ENCODE data around the gene SPON1. TPM values are rescaled to one million over a fixed set of nuclear protein-coding genes. Genes with fewer than 3 reads are reported as not detected.

SPON1 gene
- total and polyA plus RNA-seq, 2 of the 8 experiments (the other 6 are each of a cell fraction or from before 2014, with no cell fraction given): 1.5 to 5.4 TPM

- H3K4me1 ChIP-seq (replicated peaks in 1 of 4; ENCODE audit: control insufficient read depth in 3 of 4, insufficient read depth in 4 of 4, low read length in 3 of 4): peaks cover 5 to 36% (median 20%) of the 10 kb centered on the region in 4 experiments
- no peak overlapping the region for H4K91ac ChIP-seq (replicated peaks; ENCODE audit: insufficient read length, low read length)
- no peaks in the 10 kb centered on the region for H3K79me2 ChIP-seq (ENCODE audit: control insufficient read depth in 1 of 2, insufficient read depth in 2 of 2, low read length in 2 of 2)
- no peak overlapping the region for H2AK5ac ChIP-seq (ENCODE audit: low read depth, low read length)
- H2BK15ac ChIP-seq (ENCODE audit: low read length): no peak overlapping the region
- FAIRE-seq: no peak
- H2BK20ac ChIP-seq (ENCODE audit: low read length): no peak overlapping the region
- WGBS, 2 experiments (ENCODE audit: extremely low coverage in 1 of 2, insufficient coverage in 1 of 2, insufficient read length in 1 of 2, insufficient replicate concordance in 2 of 2, low coverage in 1 of 2, low lambda C conversion rate in 2 of 2, missing lambda C conversion rate in 1 of 2): 32% methylated on average over 3 of the region's 3 CpGs; no CpG with 5 or more reads in 1 of the 2 experiments
- no peak overlapping the region for H2AFZ ChIP-seq (ENCODE audit: low read length)
- peaks cover 36 to 56% (median 49%) of the 10 kb centered on the region in 4 experiments for H3K27me3 ChIP-seq (replicated peaks in 1 of 4; ENCODE audit: control insufficient read depth in 3 of 4, extremely low read depth in 1 of 4, insufficient read depth in 3 of 4, low read length in 3 of 4)
- no peaks in the 10 kb centered on the region for H3K79me1 ChIP-seq (ENCODE audit: low read depth, low read length)
- H3K14ac ChIP-seq (ENCODE audit: insufficient read length): no peak overlapping the region
- no peak overlapping the region for H3K18ac ChIP-seq (ENCODE audit: extremely low read depth, low read length)
- no peaks in the 10 kb centered on the region; a peak in 1 of 8 replicates for H3K36me3 ChIP-seq (ENCODE audit: control insufficient read depth in 2 of 4, insufficient read depth in 4 of 4, low read length in 3 of 4)
- CTCF ChIA-PET (ENCODE audit: partially characterized antibody): interaction anchor here (1.5 to 2.6 kb wide), 2 partner anchors 9 to 190 kb away, joined by 5 to 13 read pairs; no protein-coding TSS in a partner anchor
- H3K27ac ChIP-seq (ENCODE audit: low read depth, low read length): no peak overlapping the region
- no peak overlapping the region for H3K4ac ChIP-seq (replicated peaks; ENCODE audit: insufficient read length, low read depth, low read length)
- H4K5ac ChIP-seq (ENCODE audit: insufficient read length, low read depth, low read length): no peak overlapping the region
- TF ChIP-seq YY1 (IDR thresholded peaks at IDR 0.05; ENCODE audit: low read depth, low read length) (no peak), CHD1 (IDR thresholded peaks at IDR 0.05; ENCODE audit: low read depth, low read length) (no peak), BCL11A (IDR thresholded peaks at IDR 0.05; ENCODE audit: low read depth in 2 of 2, low read length in 2 of 2) (no peak), E2F6 (IDR thresholded peaks at IDR 0.05) (no peak), KDM4A (IDR thresholded peaks at IDR 0.05; ENCODE audit: low read depth, low read length, severe bottlenecking) (no peak), RNF2 (IDR thresholded peaks at IDR 0.05; ENCODE audit: borderline replicate concordance, low read depth, low read length, missing control alignments, poor library complexity, severe bottlenecking) (no peak), RAD21 (IDR thresholded peaks at IDR 0.05 in 1 of 2, conservative IDR thresholded peaks at IDR 0.05 in 1 of 2; ENCODE audit: low read depth in 2 of 2, low read length in 2 of 2) (no peak), CREB1 (IDR thresholded peaks at IDR 0.05) (no peak), NANOG (IDR thresholded peaks at IDR 0.05; ENCODE audit: insufficient read depth, low read depth, low read length, poor library complexity, severe bottlenecking) (no peak), CEBPB (IDR thresholded peaks at IDR 0.05; ENCODE audit: low read depth, low read length) (no peak), RFX5 (IDR thresholded peaks at IDR 0.05; ENCODE audit: borderline replicate concordance, low read depth, low read length) (no peak), POLR2AphosphoS5 (IDR thresholded peaks at IDR 0.05; ENCODE audit: low read depth, low read length) (no peak), NRF1 (IDR thresholded peaks at IDR 0.05; ENCODE audit: low read depth, low read length) (no peak), RXRA (IDR thresholded peaks at IDR 0.05; ENCODE audit: insufficient read depth, low read depth, low read length) (no peak)
- H2BK120ac ChIP-seq (replicated peaks; ENCODE audit: low read depth, low read length): no peak overlapping the region
- peaks cover 22% of the 10 kb centered on the region; the same call in 1 of the 2 replicates for H3K23me2 ChIP-seq (ENCODE audit: low read depth, low read length)
- no peak overlapping the region for H3K9ac ChIP-seq (replicated peaks in 1 of 4; ENCODE audit: extremely low read depth in 1 of 4, low read depth in 3 of 4, low read length in 3 of 4)
- POLR2A ChIA-PET (ENCODE audit: partially characterized antibody): no interaction called here
- no peak overlapping the region for H3K56ac ChIP-seq (replicated peaks; ENCODE audit: insufficient read length, low read depth, low read length)
- DNase-seq (ENCODE audit: low read depth in 1 of 2, low spot score in 2 of 2): no peak
- H3K23ac ChIP-seq (ENCODE audit: insufficient read length): no peak overlapping the region
- no peak overlapping the region for H2BK12ac ChIP-seq (ENCODE audit: low read depth, low read length)
- H4K8ac ChIP-seq (ENCODE audit: extremely low read depth, insufficient read depth, low read length): no peak overlapping the region
- H3K4me2 ChIP-seq (ENCODE audit: insufficient read depth in 1 of 2, low read depth in 2 of 2, low read length in 2 of 2): no peak overlapping the region
- H2BK5ac ChIP-seq (ENCODE audit: low read depth, low read length): no peak overlapping the region
- no peak overlapping the region for H3K4me3 ChIP-seq (ENCODE audit: extremely low read depth in 1 of 4, insufficient read depth in 2 of 4, low read depth in 3 of 4, low read length in 4 of 4)
- no peaks in the 10 kb centered on the region for H3K9me3 ChIP-seq (ENCODE audit: insufficient read depth in 2 of 2, low read depth in 1 of 2, low read length in 1 of 2)
- no peaks in the 10 kb centered on the region for H4K20me1 ChIP-seq (replicated peaks in 1 of 2; ENCODE audit: control insufficient read depth in 1 of 2, insufficient read depth in 2 of 2, low read length in 2 of 2)
Observed at GRCh38 chr11:13966013-13966412, 3.5 kb downstream of the SPON1 start.
